ENCODE results near the gene NCOR2.

NCOR2 gene

GRCh38 chr12:124557518-124558223, 9.7 kb downstream of the NCOR2 start:
- no peak for DNase-seq

- DNase-seq = no peak
Observed at GRCh38 chr12:124556896-124557501, 10.4 kb downstream of the NCOR2 start.

- no peak for DNase-seq
Observed at GRCh38 chr12:124556074-124556466, 11.3 kb downstream of the NCOR2 start.

GRCh38 chr12:124555168-124556073, 12.0 kb downstream of the NCOR2 start:
- DNase-seq = no peak

GRCh38 chr12:124554429-124555029, 12.9 kb downstream of the NCOR2 start:
- no peak for DNase-seq

- no peak for DNase-seq
Observed at GRCh38 chr12:124553862-124554428, 13.5 kb downstream of the NCOR2 start.

- DNase-seq = no peak
Observed at GRCh38 chr12:124551268-124552144, 15.9 kb downstream of the NCOR2 start.

GRCh38 chr12:124550123-124551089, 17.0 kb downstream of the NCOR2 start:
- no peak for DNase-seq

GRCh38 chr12:124549629-124550028, 17.8 kb downstream of the NCOR2 start:
- no peak for DNase-seq

- DNase-seq = peak; percentile 66
Observed at GRCh38 chr12:124548854-124549378, 18.5 kb downstream of the NCOR2 start.

- no peak for DNase-seq
Observed at GRCh38 chr12:124547626-124548025, 19.8 kb downstream of the NCOR2 start.

GRCh38 chr12:124545508-124546418, 21.6 kb downstream of the NCOR2 start:
- DNase-seq = peak; percentile 80

GRCh38 chr12:124544983-124545382, 22.4 kb downstream of the NCOR2 start:
- no peak for DNase-seq

- DNase-seq = no peak
Observed at GRCh38 chr12:124544311-124544970, 23.0 kb downstream of the NCOR2 start.

- DNase-seq = no peak
Observed at GRCh38 chr12:124543590-124544310, 23.7 kb downstream of the NCOR2 start.

GRCh38 chr12:124543052-124543589, 24.3 kb downstream of the NCOR2 start:
- no peak for DNase-seq
